HEK293 (cell line): ENCODE data around the gene DOK4.

ENCODE experiments used
- CTCF ChIA-PET: fragments of 350-600 bp; formaldehyde crosslinking; extraction: SDS; loops from one replicate; lab custom pipeline; 2021; ENCODE audit warnings: antibody characterized with exemption; lab: Yijun Ruan, JAX
- POLR2A ChIA-PET: fragments of 300-600 bp; formaldehyde crosslinking; extraction: SDS; loops from one replicate; lab custom pipeline; 2020; ENCODE audit warnings: antibody characterized with exemption, inconsistent platforms; lab: Yijun Ruan, JAX
- H3K27ac ChIP-seq: fragments of 200-500 bp; sonication (Bioruptor generic); 2 replicates; pipeline ENCODE4 v1.5.1; 2014; ENCODE audit warnings: low read depth, low read length, control low read depth, inconsistent platforms; ENCODE audit errors: extremely low read depth
- H3K36me3 ChIP-seq, 2 experiments: fragments of 200-500 bp in 1 of 2; sonication (Bioruptor generic) in 1 of 2; 1 replicate in 1 of 2; 2 replicates in 1 of 2; pipeline ENCODE4 v1.5.1; 2014 to 2017; ENCODE audit warnings: inconsistent platforms in 2 of 2, low read length in 2 of 2; ENCODE audit not compliant: control insufficient read depth in 2 of 2, insufficient read depth in 1 of 2
- H3K4me1 ChIP-seq: fragments of 200-500 bp; sonication (Bioruptor generic); 2 replicates; pipeline ENCODE4 v1.5.1; 2014; ENCODE audit warnings: mild to moderate bottlenecking, low read length, inconsistent platforms; ENCODE audit not compliant: control insufficient read depth, insufficient read depth
- H3K4me3 ChIP-seq: 2 replicates; pipeline ENCODE4 v1.5.1; 2011; ENCODE audit warnings: low read depth, mild to moderate bottlenecking, control low read depth, low read length, moderate library complexity
- H3K9me3 ChIP-seq: fragments of 200-500 bp; sonication (Bioruptor generic); 2 replicates; pipeline ENCODE4 v1.5.1; 2014; ENCODE audit warnings: low read depth, low read length, inconsistent platforms; ENCODE audit not compliant: control insufficient read depth, insufficient read depth
- GLI4 ChIP-seq: fragments of 450-650 bp; formaldehyde crosslinking; IDR thresholded peaks from 2 replicates; pipeline ENCODE4 v1.5.1; 2016; ENCODE audit warnings: missing biosample characterization, missing genetic modification characterization
- GLIS2 ChIP-seq: fragments of 450-650 bp; formaldehyde crosslinking; IDR thresholded peaks from 2 replicates; pipeline ENCODE4 v1.5.1; 2016; ENCODE audit warnings: missing biosample characterization, missing genetic modification characterization
- KLF16 ChIP-seq: fragments of 450-650 bp; formaldehyde crosslinking; IDR thresholded peaks from 2 replicates; pipeline ENCODE4 v1.5.1; 2017; ENCODE audit warnings: missing biosample characterization, missing genetic modification characterization
- PRDM10 ChIP-seq: fragments of 450-650 bp; formaldehyde crosslinking; IDR thresholded peaks from 2 replicates; pipeline ENCODE4 v1.5.1; 2016; ENCODE audit warnings: missing biosample characterization, missing genetic modification characterization
- PRDM6 ChIP-seq: fragments of 450-650 bp; formaldehyde crosslinking; IDR thresholded peaks from 2 replicates; pipeline ENCODE4 v1.5.1; 2017; ENCODE audit warnings: missing biosample characterization, missing genetic modification characterization
- TCF7L2 ChIP-seq: IDR thresholded peaks from 2 replicates; pipeline ENCODE4 v1.6.1; 2011; ENCODE audit warnings: low read depth, mild to moderate bottlenecking, inconsistent platforms, low read length, moderate library complexity, borderline replicate concordance
- YY2 ChIP-seq: fragments of 450-650 bp; formaldehyde crosslinking; IDR thresholded peaks from 2 replicates; pipeline ENCODE4 v1.5.1; 2016; ENCODE audit warnings: missing biosample characterization, missing genetic modification characterization
- ZBTB17 ChIP-seq: fragments of 450-650 bp; formaldehyde crosslinking; IDR thresholded peaks from 2 replicates; pipeline ENCODE4 v1.5.1; 2016; ENCODE audit warnings: missing biosample characterization, missing genetic modification characterization
- ZIC2 ChIP-seq: fragments of 450-650 bp; formaldehyde crosslinking; IDR thresholded peaks from 2 replicates; pipeline ENCODE4 v1.5.1; 2016; ENCODE audit warnings: missing biosample characterization, missing genetic modification characterization
- ZNF335 ChIP-seq: fragments of 450-650 bp; formaldehyde crosslinking; conservative IDR thresholded peaks from 2 replicates; pipeline ENCODE4 v1.5.1; 2016; ENCODE audit warnings: missing biosample characterization, missing genetic modification characterization
- ZNF341 ChIP-seq: fragments of 450-650 bp; formaldehyde crosslinking; IDR thresholded peaks from 2 replicates; pipeline ENCODE4; 2016; ENCODE audit warnings: low read depth, missing biosample characterization, missing genetic modification characterization
- ZNF362 ChIP-seq: fragments of 450-650 bp; formaldehyde crosslinking; IDR thresholded peaks from 2 replicates; pipeline ENCODE4 v1.5.1; 2016; ENCODE audit warnings: missing biosample characterization, missing genetic modification characterization
- ZNF433 ChIP-seq: fragments of 450-650 bp; formaldehyde crosslinking; IDR thresholded peaks from 2 replicates; pipeline ENCODE4 v1.5.1; 2016; ENCODE audit warnings: missing biosample characterization, missing genetic modification characterization, low read depth
- ZNF549 ChIP-seq: fragments of 450-650 bp; IDR thresholded peaks from 2 replicates; pipeline ENCODE4 v1.5.1; 2018; ENCODE audit warnings: missing biosample characterization, missing genetic modification characterization, mild to moderate bottlenecking, inconsistent platforms, moderate library complexity
- ZNF600 ChIP-seq: fragments of 450-650 bp; formaldehyde crosslinking; IDR thresholded peaks from 2 replicates; pipeline ENCODE4 v1.5.1; 2016; ENCODE audit warnings: missing biosample characterization, missing genetic modification characterization
- ZSCAN18 ChIP-seq: fragments of 450-650 bp; formaldehyde crosslinking; IDR thresholded peaks from 2 replicates; pipeline ENCODE4 v1.5.1; 2016; ENCODE audit warnings: missing biosample characterization, missing genetic modification characterization

The DOK4 gene

GRCh38 chr16:57472665-57473060, 13.6 kb downstream of the DOK4 start:
- 0 out of 2 replicates have a peak, but pooled peaks have one; percentile 8 for TF ChIP-seq PRDM10
- peak; percentile 35; the same call in 1 of the 2 replicates for TF ChIP-seq ZBTB17
- no peak for TF ChIP-seq ZNF549
- no peak for TF ChIP-seq PRDM6
- peak; percentile 87 for TF ChIP-seq ZNF600
- TF ChIP-seq TCF7L2 = no peak
- peak; percentile 76 for TF ChIP-seq ZIC2
- TF ChIP-seq ZNF362 = no peak
- peak; percentile 59; the same call in 1 of the 2 replicates for TF ChIP-seq ZNF341
- TF ChIP-seq GLIS2 (tag by site-specific recombination) = no peak
- no peak for TF ChIP-seq ZNF433
- TF ChIP-seq ZSCAN18 (tag by site-specific recombination) = no peak
- TF ChIP-seq GLI4 (tag by site-specific recombination) = no peak
- no peak for TF ChIP-seq ZNF335 (tag by site-specific recombination)
- TF ChIP-seq YY2 (tag by site-specific recombination) = no peak
- Histone ChIP-seq H3K9me3 (no peaks in the 10 kb centered on the region), H3K36me3 (peaks cover 3 to 74% of the 10 kb centered on the region in 2 experiments), H3K4me3 (no peak overlapping the region), H3K4me1 (no peaks in the 10 kb centered on the region), H3K27ac (no peak overlapping the region)
- POLR2A ChIA-PET = interaction anchor here (1.7 to 2.5 kb wide), 2 partner anchors 10 to 25 kb away, joined by 5 to 16 read pairs; partner anchors contain the start of genes CIAPIN1, COQ9 and POLR2C
- CTCF ChIA-PET = interaction anchor here (3.8 to 4.2 kb wide), 2 partner anchors 10 to 47 kb away, joined by 20 to 24 read pairs; partner anchors contain the start of gene POLR2C

GRCh38 chr16:57471852-57472664, 14.2 kb downstream of the DOK4 start:
- Histone ChIP-seq H3K4me1 (no peaks in the 10 kb centered on the region), H3K36me3 (peaks cover 9 to 80% of the 10 kb centered on the region in 2 experiments), H3K4me3 (no peak overlapping the region), H3K9me3 (no peaks in the 10 kb centered on the region), H3K27ac (no peak overlapping the region)
- POLR2A ChIA-PET = interaction anchor here (1.7 to 2.5 kb wide), 2 partner anchors 10 to 25 kb away, joined by 5 to 16 read pairs; partner anchors contain the start of genes CIAPIN1, COQ9 and POLR2C
- CTCF ChIA-PET = interaction anchor here (3.8 to 4.2 kb wide), 2 partner anchors 10 to 47 kb away, joined by 20 to 24 read pairs; partner anchors contain the start of gene POLR2C
- TF ChIP-seq KLF16 (tag by site-specific recombination) (no peak), ZIC2 (peak; percentile 61), PRDM6 (peak; percentile 13; the same call in 1 of the 2 replicates)
